Ovary (tissue), 9 donors: ENCODE data around the gene FGF5. TPM values are rescaled to one million over a fixed set of nuclear protein-coding genes. Genes with fewer than 3 reads are reported as not detected.

Experiments used
- DNase-seq, 5 donors: peaks; one replicate each; pipeline ENCODE4 v3.0.0-alpha.2; 2019 to 2020
- H3K27ac ChIP-seq, 2 donors: fragments of 200-600 bp; one replicate each; pipeline versions ENCODE4 v1.5.1 to v1.8.0; 2019 to 2022
- H3K27me3 ChIP-seq: fragments of 200-600 bp; one replicate; pipeline ENCODE4 v1.8.0; 2022
- H3K36me3 ChIP-seq: fragments of 200-600 bp; sonication (generic); one replicate; pipeline ENCODE4 v1.5.1; 2019
- H3K4me1 ChIP-seq: one replicate; pipeline ENCODE4 v1.8.1; 2013; ENCODE audit warnings: mild to moderate bottlenecking, moderate library complexity; ENCODE audit not compliant: insufficient read depth
- H3K4me3 ChIP-seq: fragments of 200-600 bp; sonication (generic); one replicate; pipeline ENCODE4 v1.5.1; 2017
- H3K9me3 ChIP-seq, 2 donors: fragments of 200-600 bp in 1 of 2; sonication (generic) in 1 of 2; one replicate each; pipeline versions ENCODE4 v1.5.1 to v1.8.1; 2013 to 2019; ENCODE audit warnings: mild to moderate bottlenecking in 1 of 2, moderate library complexity in 1 of 2
- CTCF ChIP-seq, 3 donors: fragments of 450-650 bp in 2 of 3; fragments of 200-600 bp in 1 of 3; IDR thresholded peaks; one replicate each; pipeline versions ENCODE4 v1.5.1 to v1.8.0; 2016 to 2022; ENCODE audit warnings: antibody characterized with exemption in 3 of 3, mild to moderate bottlenecking in 1 of 3
- EP300 ChIP-seq: sonication (generic); formaldehyde crosslinking; IDR thresholded peaks from one replicate; pipeline ENCODE4 v1.6.1; 2017; ENCODE audit warnings: antibody characterized with exemption
- POLR2A ChIP-seq: fragments of 450-650 bp; IDR thresholded peaks from one replicate; pipeline ENCODE4 v1.6.1; 2017; ENCODE audit warnings: antibody characterized with exemption, mild to moderate bottlenecking, moderate library complexity
- WGBS, 3 donors: extraction: QIAGEN DNeasy Blood & Tissue Kit in 1 of 3; methylation state at CpG; one replicate each; pipeline versions ENCODE4 v1.1.5 to v1.1.7; 2013 to 2017; 5-methylcytosine and 5-hydroxymethylcytosine counted together
- intact Hi-C, 4 donors: fragments of 100-400 bp; cut with DNase I; formaldehyde crosslinking; loops; one replicate each; pipeline versions ENCODE4 v1.11.0 to v1.15.1; 2022 to 2023
- polyA plus RNA-seq, 2 donors: library from polyadenylated mRNA; stranded (reverse); fragments of 200-250 nt in 1 of 2; fragments of 350-450 nt in 1 of 2; fragmentation: Illumina TruSeq in 1 of 2; extraction: RNeasy Lipid Tissue Mini Kit (QIAGEN cat#74804) in 1 of 2; gene quantifications; one replicate each; pipeline ENCODE4 v1.2.3, GENCODE V29; 2013 to 2014
- total RNA-seq, 7 donors: library from RNA; depleted of rRNA in 2 of 7; stranded (reverse); fragments of >200 nt in 2 of 7; fragmentation: NEBNext Ultra II Directional in 3 of 7; extraction: Animal tissue kit (Norgen Biotek cat#: 25700) in 3 of 7; gene quantifications; one replicate each; pipeline versions ENCODE4 v1.1.0 to v1.2.4, GENCODE V29; 2016 to 2023
- donor health status: DM: no; HTN: no; CAD: no; lungs with moderate emphysema.
- donor health status: DM: no; HTN: no; CAD: no.
- donor health status: Bipolar disorder and iron deficiency.
- donor health status: DM: yes; HTN: yes; CAD: no.
- donor health status: DM: no; HTN: no; CAD: no.
- donor health status: DM: yes; HTN: yes; CAD: no.

Gene FGF5
- total and polyA plus RNA-seq, 9 donors: 0.03 to 1.8 (median 0.19) TPM; not detected in 3

DNA sequence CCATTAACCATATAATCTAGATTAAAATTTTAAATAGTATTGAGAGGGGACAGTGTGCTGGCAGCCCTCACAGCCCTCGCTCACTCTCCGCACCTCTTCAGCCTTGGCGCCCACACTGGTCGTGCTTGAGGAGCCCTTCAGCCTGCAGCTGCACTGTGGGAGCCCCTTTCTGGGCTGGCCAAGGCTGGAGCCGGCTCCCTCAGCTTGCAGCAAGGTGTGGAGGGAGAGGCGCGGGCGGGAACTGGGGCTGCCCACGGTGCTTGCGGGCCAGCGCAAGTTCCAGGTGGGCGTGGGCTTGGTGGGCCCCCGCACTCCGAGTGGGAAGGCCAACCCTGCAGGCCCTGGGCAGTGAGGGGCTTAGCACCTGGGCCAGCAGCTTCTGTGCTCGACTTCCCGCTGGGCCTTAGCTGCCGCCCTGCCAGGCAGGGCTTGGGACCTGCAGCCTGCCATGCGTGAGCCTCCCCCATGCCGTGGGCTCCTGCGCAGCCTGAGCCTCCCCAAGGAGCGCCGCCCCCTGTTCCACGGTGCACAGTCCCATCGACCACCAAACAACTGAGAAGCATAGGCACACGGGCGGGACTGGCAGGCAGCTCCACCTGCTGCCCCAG, 36.3 kb downstream of the FGF5 start:
- Histone ChIP-seq H3K4me3 (no peak overlapping the region), H3K9me3 (no peaks in the 10 kb centered on the region), H3K27me3 (no peaks in the 10 kb centered on the region), H3K36me3 (no peaks in the 10 kb centered on the region), H3K27ac (no peak overlapping the region), H3K4me1 (no peaks in the 10 kb centered on the region)
- 93 to 97% (median 97%) methylated on average over 24 to 26 of the region's 26 CpGs for WGBS, 3 donors
- intact Hi-C loops: no loop called here
- no peak for TF ChIP-seq POLR2A
- no peak for TF ChIP-seq CTCF (IDR thresholded peaks at IDR 0.05)
- TF ChIP-seq EP300: no peak
- no peak for DNase-seq

GRCh38 chr4:80305466-80305865, 39.0 kb downstream of the FGF5 start:
- 89 to 92% (median 89%) methylated on average over 3 of the region's 3 CpGs for WGBS, 3 donors
- H3K36me3 ChIP-seq: no peaks in the 10 kb centered on the region
- H3K27me3 ChIP-seq: no peaks in the 10 kb centered on the region
- TF ChIP-seq EP300: no peak
- no peak for TF ChIP-seq POLR2A
- no peak for DNase-seq
- H3K9me3 ChIP-seq: no peaks in the 10 kb centered on the region
- H3K27ac ChIP-seq: no peak overlapping the region
- intact Hi-C loops: no loop called here
- no peak overlapping the region for H3K4me3 ChIP-seq
- H3K4me1 ChIP-seq: no peaks in the 10 kb centered on the region

- H3K36me3 ChIP-seq: no peaks in the 10 kb centered on the region
These were observed 39.8 kb downstream of the FGF5 start for GRCh38 chr4:80306260-80306659.

DNA sequence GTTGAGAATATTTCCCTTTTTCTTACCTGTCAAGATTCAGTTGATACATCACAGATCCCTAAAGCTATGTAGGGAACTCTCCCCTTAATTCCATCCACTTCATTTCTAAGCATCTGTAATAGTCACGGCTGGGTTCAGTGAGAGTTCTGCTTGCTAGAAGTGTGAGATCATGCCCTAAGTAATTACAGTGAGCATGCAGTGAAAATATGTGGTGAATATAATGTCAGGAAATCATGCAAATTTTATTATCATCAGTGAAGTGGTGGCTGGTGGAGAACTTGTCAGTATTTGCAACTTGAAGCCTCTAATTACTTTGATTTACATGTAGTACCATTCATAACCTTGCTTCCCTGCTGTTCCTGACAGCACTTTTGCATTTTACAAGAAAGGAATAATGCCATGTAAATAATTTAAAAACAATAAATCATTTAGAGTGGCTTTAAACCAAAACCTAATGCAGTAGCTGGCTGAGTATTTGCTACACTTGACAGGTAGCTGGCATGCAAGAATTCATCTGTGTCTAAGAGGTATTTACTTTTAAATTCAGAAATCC, 40.8 kb downstream of the FGF5 start:
- no peak overlapping the region for H3K27ac ChIP-seq
- TF ChIP-seq EP300 (no peak), CTCF (IDR thresholded peaks at IDR 0.05) (no peak), POLR2A (no peak)
- no peaks in the 10 kb centered on the region for H3K27me3 ChIP-seq
- intact Hi-C loops: no loop called here
- H3K4me3 ChIP-seq: no peak overlapping the region
- no peaks in the 10 kb centered on the region for H3K9me3 ChIP-seq
- WGBS, 3 donors: 32 to 48% (median 39%) methylated on average over 1 of the region's 1 CpG
- DNase-seq: no peak
- H3K4me1 ChIP-seq: no peaks in the 10 kb centered on the region
- no peaks in the 10 kb centered on the region for H3K36me3 ChIP-seq

More at GRCh38 chr4:80306260-80306659, 39.8 kb downstream of the FGF5 start:
- no peaks in the 10 kb centered on the region for H3K9me3 ChIP-seq
- H3K4me3 ChIP-seq: no peak overlapping the region
- 91 to 93% (median 91%) methylated on average over 2 of the region's 2 CpGs for WGBS, 3 donors
- intact Hi-C loops: no loop called here
- DNase-seq: no peak
- no peaks in the 10 kb centered on the region for H3K27me3 ChIP-seq
- no peak for TF ChIP-seq EP300
- TF ChIP-seq CTCF (IDR thresholded peaks at IDR 0.05): no peak
- H3K4me1 ChIP-seq: no peaks in the 10 kb centered on the region
- no peak overlapping the region for H3K27ac ChIP-seq

DNA sequence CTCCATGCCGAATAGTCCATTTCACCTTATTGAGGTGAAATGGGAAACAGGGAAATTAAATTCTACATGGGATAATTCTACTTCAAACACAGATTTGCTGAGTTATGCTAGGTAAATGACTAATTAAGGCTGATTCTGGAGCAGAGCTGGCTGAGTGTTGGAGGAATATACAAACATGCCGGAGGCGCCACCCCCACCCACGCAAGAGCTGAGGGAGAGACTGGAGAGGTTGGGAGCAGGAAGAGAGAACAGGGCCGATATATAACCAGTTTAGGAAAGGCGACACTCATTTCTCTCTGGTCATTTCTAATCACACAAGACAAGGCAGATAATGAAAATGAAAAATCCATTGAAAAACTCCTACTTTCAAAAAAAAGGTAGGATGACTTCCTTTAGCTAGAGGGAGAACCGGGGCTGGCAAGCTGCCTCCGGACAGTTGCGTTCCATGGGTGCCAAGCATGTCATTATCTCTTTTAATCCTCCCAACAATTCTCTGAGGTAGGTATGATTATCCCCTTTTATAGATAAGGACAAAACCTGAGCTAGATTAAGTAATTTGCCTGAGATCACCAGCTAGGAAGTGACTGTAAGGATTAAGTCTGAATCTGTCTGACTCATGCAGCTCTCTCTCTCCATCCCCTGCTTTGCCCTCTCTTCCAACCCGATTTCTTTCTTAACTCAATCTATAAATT, 41.5 kb downstream of the FGF5 start:
- WGBS, 3 donors: 4 to 12% (median 8%) methylated on average over 10 of the region's 10 CpGs

More for the DNA sequence above, 41.5 kb downstream of the FGF5 start:
- Histone ChIP-seq H3K4me1 (no peaks in the 10 kb centered on the region), H3K9me3 (no peaks in the 10 kb centered on the region), H3K36me3 (no peaks in the 10 kb centered on the region), H3K27ac (no peak overlapping the region), H3K4me3 (no peak overlapping the region), H3K27me3 (no peaks in the 10 kb centered on the region)
- peak in 1 of 5 donors; percentile 22 for DNase-seq
- TF ChIP-seq POLR2A (no peak), CTCF (IDR thresholded peaks at IDR 0.05) (no peak), EP300 (no peak)
- intact Hi-C loops: no loop called here
